Astrocyte (in vitro differentiated cells and primary cell): ENCODE measurements around the gene ESRRG. TPM values are rescaled to one million over a fixed set of nuclear protein-coding genes. Genes with fewer than 3 reads are reported as not detected.

Experiments used
- DNase-seq: peaks from one replicate; pipeline ENCODE4 v3.0.0-alpha.2; 2010; ENCODE audit warnings: low read depth
- FAIRE-seq: peaks from 2 replicates; lab custom pipeline; 2011; peaks lifted over from hg19 to GRCh38; lab: Jason Lieb, UNC
- H2AFZ ChIP-seq: 2 replicates; pipeline ENCODE4 v1.6.0; 2012; ENCODE audit warnings: low read depth, low read length, inconsistent platforms
- H3K27ac ChIP-seq: 2 replicates; pipeline ENCODE4 v1.5.1; 2011; ENCODE audit warnings: low read depth, low read length, inconsistent platforms
- H3K27me3 ChIP-seq: 2 replicates; pipeline ENCODE4 v1.6.0; 2011; ENCODE audit warnings: low read length, inconsistent platforms; ENCODE audit not compliant: insufficient read depth
- H3K36me3 ChIP-seq: 2 replicates; pipeline ENCODE4 v1.5.1; 2011; ENCODE audit warnings: low read length, inconsistent platforms; ENCODE audit not compliant: insufficient read depth
- H3K4me1 ChIP-seq: 2 replicates; pipeline ENCODE4 v1.5.1; 2011; ENCODE audit warnings: low read length, inconsistent platforms; ENCODE audit not compliant: insufficient read depth
- H3K4me2 ChIP-seq: 2 replicates; pipeline ENCODE4 v1.6.0; 2012; ENCODE audit warnings: low read length, inconsistent platforms
- H3K4me3 ChIP-seq: 2 replicates; pipeline ENCODE4 v1.5.1; 2011; ENCODE audit warnings: low read depth, mild to moderate bottlenecking, low read length, inconsistent platforms; ENCODE audit not compliant: insufficient read depth
- H3K79me2 ChIP-seq: 2 replicates; pipeline ENCODE4 v1.6.0; 2012; ENCODE audit warnings: mild to moderate bottlenecking, low read length, inconsistent platforms; ENCODE audit not compliant: insufficient read depth
- H3K9ac ChIP-seq: 2 replicates; pipeline ENCODE4 v1.6.0; 2012; ENCODE audit warnings: mild to moderate bottlenecking, low read length, inconsistent platforms
- H3K9me3 ChIP-seq: 2 replicates; pipeline ENCODE4 v1.5.1; 2012; ENCODE audit warnings: low read depth, mild to moderate bottlenecking, low read length, inconsistent platforms; ENCODE audit not compliant: insufficient read depth
- H4K20me1 ChIP-seq: 2 replicates; pipeline ENCODE4 v1.6.0; 2012; ENCODE audit warnings: low read length, inconsistent platforms; ENCODE audit not compliant: insufficient read depth
- H3K27ac Mint-ChIP-seq: one replicate; pipeline ENCODE4 v1.8.0; 2021; ENCODE audit warnings: mild to moderate bottlenecking, mixed read lengths; ENCODE audit not compliant: unreplicated experiment
- H3K27me3 Mint-ChIP-seq: one replicate; pipeline ENCODE4 v1.8.0; 2021; ENCODE audit warnings: low read depth, mixed read lengths; ENCODE audit not compliant: unreplicated experiment
- H3K36me3 Mint-ChIP-seq: one replicate; pipeline ENCODE4 v1.8.0; 2021; ENCODE audit warnings: low read depth, mixed read lengths; ENCODE audit not compliant: unreplicated experiment
- H3K4me1 Mint-ChIP-seq: one replicate; pipeline ENCODE4 v1.8.0; 2021; ENCODE audit warnings: low read depth, mixed read lengths; ENCODE audit not compliant: unreplicated experiment
- H3K4me3 Mint-ChIP-seq: one replicate; pipeline ENCODE4 v1.8.0; 2021; ENCODE audit warnings: mild to moderate bottlenecking, moderate library complexity, mixed read lengths; ENCODE audit not compliant: unreplicated experiment
- H3K9me3 Mint-ChIP-seq: one replicate; pipeline ENCODE4 v1.8.0; 2021; ENCODE audit warnings: mild to moderate bottlenecking, mixed read lengths; ENCODE audit not compliant: unreplicated experiment
- CTCF ChIP-seq: IDR thresholded peaks from 2 replicates; pipeline ENCODE4 v1.5.1; 2011; ENCODE audit warnings: low read depth, mild to moderate bottlenecking, inconsistent platforms, low read length, moderate library complexity; ENCODE audit not compliant: insufficient read depth
- EZH2 ChIP-seq: IDR thresholded peaks from 2 replicates; pipeline ENCODE4 v1.6.1; 2012; ENCODE audit warnings: mild to moderate bottlenecking, low read length, inconsistent platforms; ENCODE audit not compliant: insufficient read depth
- total RNA-seq: library from RNA; stranded (reverse); gene quantifications from 2 replicates; pipeline ENCODE4 v1.2.1, GENCODE V29; 2021

ESRRG gene
- total RNA-seq, 1 donor from 2014 or later = 0.79 TPM

GRCh38 chr1:216580538-216581057 lies 142.6 kb downstream of the ESRRG start:
- Histone ChIP-seq H3K27ac (no peak overlapping the region), H3K4me2 (no peak overlapping the region), H3K27me3 (no peaks in the 10 kb centered on the region), H3K9me3 (no peaks in the 10 kb centered on the region), H4K20me1 (no peaks in the 10 kb centered on the region), H3K4me1 (no peaks in the 10 kb centered on the region), H3K4me3 (no peak overlapping the region), H2AFZ (no peak overlapping the region), H3K36me3 (no peaks in the 10 kb centered on the region), H3K79me2 (no peaks in the 10 kb centered on the region), H3K9ac (no peak overlapping the region)
- H3K27me3 Mint-ChIP-seq = no peaks in the 10 kb centered on the region
- no peak overlapping the region for H3K27ac Mint-ChIP-seq
- peaks cover 2% of the 10 kb centered on the region for H3K4me1 Mint-ChIP-seq
- DNase-seq (no peak), FAIRE-seq (no peak)
- no peaks in the 10 kb centered on the region for H3K36me3 Mint-ChIP-seq
- no peaks in the 10 kb centered on the region for H3K9me3 Mint-ChIP-seq
- H3K4me3 Mint-ChIP-seq = no peak overlapping the region
- no peak for TF ChIP-seq EZH2

- no peak overlapping the region for H3K4me2 ChIP-seq
- no peak for FAIRE-seq
- H3K4me3 ChIP-seq = no peak overlapping the region
- no peaks in the 10 kb centered on the region for H3K9me3 Mint-ChIP-seq
- H3K4me1 ChIP-seq = no peaks in the 10 kb centered on the region
- H3K27me3 ChIP-seq = no peaks in the 10 kb centered on the region
- no peaks in the 10 kb centered on the region for H4K20me1 ChIP-seq
- H3K4me3 Mint-ChIP-seq = no peak overlapping the region
- H2AFZ ChIP-seq = no peak overlapping the region
- no peak overlapping the region for H3K27ac Mint-ChIP-seq
- no peaks in the 10 kb centered on the region for H3K9me3 ChIP-seq
- no peaks in the 10 kb centered on the region for H3K36me3 Mint-ChIP-seq
- no peak overlapping the region for H3K27ac ChIP-seq
- no peaks in the 10 kb centered on the region for H3K36me3 ChIP-seq
- DNase-seq = no peak
- TF ChIP-seq CTCF (no peak), EZH2 (no peak)
- no peaks in the 10 kb centered on the region for H3K79me2 ChIP-seq
- no peaks in the 10 kb centered on the region for H3K4me1 Mint-ChIP-seq
- no peaks in the 10 kb centered on the region for H3K27me3 Mint-ChIP-seq
- no peak overlapping the region for H3K9ac ChIP-seq
Observed at GRCh38 chr1:216576234-216576937, 146.8 kb downstream of the ESRRG start.

GRCh38 chr1:216566641-216567205 lies 156.5 kb downstream of the ESRRG start:
- TF ChIP-seq CTCF (peak; percentile 31), EZH2 (no peak)
- Mint-ChIP-seq H3K36me3 (no peaks in the 10 kb centered on the region), H3K27me3 (no peaks in the 10 kb centered on the region), H3K9me3 (no peaks in the 10 kb centered on the region), H3K4me3 (no peak overlapping the region), H3K27ac (no peak overlapping the region), H3K4me1 (no peaks in the 10 kb centered on the region)
- H3K27me3 ChIP-seq = no peaks in the 10 kb centered on the region
- no peaks in the 10 kb centered on the region for H3K4me1 ChIP-seq
- peak; percentile 1 for DNase-seq
- no peak overlapping the region for H3K4me2 ChIP-seq
- no peaks in the 10 kb centered on the region for H3K36me3 ChIP-seq
- no peak overlapping the region for H2AFZ ChIP-seq
- no peaks in the 10 kb centered on the region for H3K79me2 ChIP-seq
- H3K9ac ChIP-seq = no peak overlapping the region
- FAIRE-seq = no peak
- H3K9me3 ChIP-seq = no peaks in the 10 kb centered on the region
- no peaks in the 10 kb centered on the region for H4K20me1 ChIP-seq
- no peak overlapping the region for H3K27ac ChIP-seq
- H3K4me3 ChIP-seq = no peak overlapping the region
